Fibroblast of the aortic adventitia (primary cell): ENCODE data around the gene ATF5. TPM values are rescaled to one million over a fixed set of nuclear protein-coding genes. Genes with fewer than 3 reads are reported as not detected.
A peak's percentile ranks its signal among the peaks of the same experiment; 100 is the strongest.

Experiments used
- DNase-seq: peaks from one replicate; pipeline ENCODE4 v3.0.0-alpha.2; 2010; ENCODE audit warnings: low read depth
- H3K4me3 ChIP-seq: 2 replicates; pipeline ENCODE4 v1.5.1; 2011; ENCODE audit warnings: low read depth, mild to moderate bottlenecking, control low read depth, low read length, moderate library complexity
- CTCF ChIP-seq: IDR thresholded peaks from 2 replicates; pipeline ENCODE4 v1.5.1; 2011; ENCODE audit warnings: mild to moderate bottlenecking, low read length, control low read depth, inconsistent platforms; ENCODE audit not compliant: insufficient read depth
- total RNA-seq: library from RNA; depleted of rRNA; stranded (reverse); fragments of >200 nt; gene quantifications from 2 replicates; pipeline ENCODE4 v1.2.3, GENCODE V29; 2012; ENCODE audit warnings: low replicate concordance

The ATF5 gene
- total RNA-seq, 1 donor = 81.5 TPM

DNA sequence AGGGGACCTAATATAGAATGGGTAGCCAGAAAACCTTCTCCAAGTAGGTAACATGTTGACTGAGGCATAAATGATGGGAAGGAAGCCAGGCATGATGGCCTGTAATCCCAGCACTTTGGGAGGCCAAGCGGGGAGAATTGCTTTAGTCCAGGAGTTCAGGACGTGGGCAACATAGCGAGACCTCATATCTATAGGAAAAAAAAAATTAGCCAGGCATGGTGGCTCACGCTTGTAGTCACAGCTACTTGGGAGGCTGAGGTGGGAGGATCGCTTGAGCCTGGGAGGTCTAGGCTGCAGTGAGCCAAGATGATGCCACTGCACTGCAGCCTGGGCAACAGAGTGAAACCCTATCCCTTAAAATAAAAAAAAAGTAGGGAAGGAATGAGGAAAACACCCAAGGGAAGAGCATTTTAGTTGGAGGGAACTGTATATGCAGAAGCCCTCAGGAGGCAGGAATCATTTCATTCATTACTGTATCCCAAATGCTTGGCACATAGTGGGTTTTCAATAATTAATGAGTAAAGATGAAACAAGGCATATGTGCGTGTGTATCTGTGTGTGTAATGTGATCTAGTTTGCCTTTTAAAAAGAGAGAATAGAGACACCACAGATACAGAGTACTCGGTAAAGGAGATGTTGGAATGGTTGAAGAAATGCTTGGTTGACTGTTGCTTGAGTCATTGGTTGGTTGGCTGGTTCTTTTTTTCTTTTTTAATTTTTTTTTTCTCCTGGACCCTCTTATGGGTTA lies 2.5 kb downstream of the ATF5 start:
- peak overlapping the region; percentile 100 for H3K4me3 ChIP-seq
- no peak for TF ChIP-seq CTCF
- DNase-seq = no peak

DNA sequence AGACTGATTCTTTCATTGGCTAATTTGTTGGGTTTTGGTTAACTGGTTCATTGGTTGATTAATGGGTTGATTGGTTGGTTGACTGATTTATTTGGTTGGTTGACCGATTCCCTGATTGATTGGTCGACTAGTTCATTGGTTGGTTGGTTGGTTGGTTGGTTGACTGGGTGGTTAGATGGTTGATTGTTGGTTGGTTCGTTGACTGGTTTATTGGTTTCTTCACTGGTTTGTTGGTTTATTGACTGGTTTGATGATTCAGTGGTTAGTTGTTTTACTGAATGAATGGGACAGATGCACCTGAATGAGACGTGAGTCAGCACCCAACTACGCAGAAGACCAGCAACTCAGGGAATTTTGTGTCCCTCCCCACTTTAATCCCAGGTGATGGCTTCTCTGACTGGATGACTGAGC lies 3.0 kb downstream of the ATF5 start:
- no peak for TF ChIP-seq CTCF
- H3K4me3 ChIP-seq = peak overlapping the region; percentile 100
- no peak for DNase-seq

- DNase-seq = no peak
- H3K4me3 ChIP-seq = peak overlapping the region; percentile 46
- no peak for TF ChIP-seq CTCF
Observed at GRCh38 chr19:49932731-49933131, 3.7 kb downstream of the ATF5 start.

DNA sequence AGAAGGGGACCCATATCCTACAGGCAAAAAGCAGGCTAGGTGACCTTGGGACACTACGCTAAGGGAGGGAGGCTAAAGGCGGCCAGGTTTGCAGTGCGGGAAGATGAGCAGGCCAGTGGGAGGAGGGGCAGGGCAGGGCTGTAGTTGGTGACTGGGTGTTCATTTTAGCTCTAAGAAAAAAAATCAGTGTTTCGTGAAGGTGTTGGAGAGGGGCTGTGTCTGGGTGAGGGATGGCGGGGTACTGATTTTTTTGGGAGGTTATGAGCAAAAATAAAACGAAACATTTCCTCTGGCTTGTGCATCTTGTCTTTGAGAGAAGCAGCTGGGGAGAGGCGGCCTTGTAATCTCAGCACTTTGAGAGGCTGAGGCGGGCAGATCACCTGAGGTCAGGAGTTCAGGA lies 4.6 kb downstream of the ATF5 start:
- DNase-seq = no peak
- no peak for TF ChIP-seq CTCF
- peak overlapping the region; percentile 22 for H3K4me3 ChIP-seq

- DNase-seq = peak; percentile 27
- H3K4me3 ChIP-seq = no peak overlapping the region
- TF ChIP-seq CTCF = no peak
Observed at GRCh38 chr19:49936549-49936948, 7.5 kb downstream of the ATF5 start.

DNA sequence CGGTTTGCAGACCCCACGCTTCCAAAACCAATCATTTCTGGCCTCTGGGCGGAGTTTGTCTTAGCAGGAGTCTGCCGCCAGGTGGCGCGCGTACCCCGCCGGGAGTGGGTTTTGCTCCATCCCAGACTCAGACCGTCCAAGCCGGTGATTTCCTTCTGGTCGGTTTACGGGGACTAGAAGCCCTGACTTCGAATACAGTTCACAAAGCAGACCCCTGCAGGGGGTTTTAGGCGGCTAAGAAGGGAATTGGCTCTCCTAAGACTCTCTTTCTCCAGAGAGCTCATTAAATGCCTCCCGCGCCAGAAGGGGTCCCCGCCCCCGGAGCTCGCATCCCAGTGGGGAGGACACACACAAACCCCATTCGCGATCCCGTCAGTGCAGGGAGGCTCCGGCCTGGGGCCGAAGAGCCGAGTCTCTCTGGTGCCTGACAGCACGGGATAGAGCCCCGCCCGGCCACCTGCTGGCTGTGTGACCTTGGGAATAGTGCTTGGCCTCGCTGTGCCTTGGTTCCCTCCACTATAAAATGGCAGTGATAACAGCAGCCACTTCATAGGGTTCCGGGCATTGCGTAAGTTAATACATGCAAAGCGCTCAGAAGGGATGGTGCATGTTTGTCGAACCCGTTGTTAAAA lies 8.9 kb downstream of the ATF5 start:
- peak; percentile 95 for TF ChIP-seq CTCF
- peak; percentile 73 for DNase-seq
- H3K4me3 ChIP-seq = peak overlapping the region; percentile 5
